GM12865 (cell line): ENCODE measurements around the gene EPB41.
"Not testable (repeated sequence)": the region's sequence is repeated elsewhere in the genome, so short reads cannot be mapped to it uniquely, and the experiment has no call there.

Source experiments
- DNase-seq: peaks from one replicate; pipeline ENCODE4 v3.0.0; 2010; ENCODE audit warnings: low read depth
- H3K4me3 ChIP-seq: 2 replicates; pipeline ENCODE4 v1.5.1; 2011; ENCODE audit warnings: mild to moderate bottlenecking, low read depth, low read length, control low read depth
- CTCF ChIP-seq: IDR thresholded peaks from 2 replicates; pipeline ENCODE4 v1.5.1; 2011; ENCODE audit warnings: low read length, control low read depth, low read depth, inconsistent platforms; ENCODE audit not compliant: insufficient read depth; ENCODE audit errors: missing control alignments

Gene EPB41

GRCh38 chr1:29082519-29082918 is 168.2 kb downstream of the EPB41 start:
- TF ChIP-seq CTCF = no peak
- no peak for DNase-seq
- H3K4me3 ChIP-seq = no peak overlapping the region

- H3K4me3 ChIP-seq = no peak overlapping the region
- no peak for DNase-seq
- no peak for TF ChIP-seq CTCF
Measured at GRCh38 chr1:29083317-29084195, 169.2 kb downstream of the EPB41 start.

- no peak for DNase-seq
- no peak for TF ChIP-seq CTCF
- H3K4me3 ChIP-seq = no peak overlapping the region
Measured at GRCh38 chr1:29084196-29084521, 169.8 kb downstream of the EPB41 start.

- TF ChIP-seq CTCF = no peak
- H3K4me3 ChIP-seq = no peak overlapping the region
- DNase-seq = no peak
Measured at GRCh38 chr1:29090937-29091618, 176.7 kb downstream of the EPB41 start.

GRCh38 chr1:29092704-29093103 is 178.3 kb downstream of the EPB41 start:
- not testable (repeated sequence) for DNase-seq, H3K4me3 ChIP-seq

GRCh38 chr1:29094433-29094832 is 180.1 kb downstream of the EPB41 start:
- TF ChIP-seq CTCF = no peak
- no peak overlapping the region for H3K4me3 ChIP-seq
- no peak for DNase-seq

- no peak for TF ChIP-seq CTCF
- H3K4me3 ChIP-seq = no peak overlapping the region
- DNase-seq = no peak
Measured at GRCh38 chr1:29094954-29095353, 180.6 kb downstream of the EPB41 start.
